GM12864 (cell line): ENCODE measurements around the gene SLC47A2.

ENCODE experiments used
- DNase-seq: peaks from one replicate; pipeline ENCODE4 v3.0.0-alpha.2; 2011; ENCODE audit warnings: low read depth
- H3K4me3 ChIP-seq: 2 replicates; pipeline ENCODE4 v1.5.1; 2011; ENCODE audit warnings: mild to moderate bottlenecking, low read depth, low read length, control low read depth
- TF ChIP-seq, protein P1 (sequence below): IDR thresholded peaks from 2 replicates; pipeline ENCODE4 v1.5.1; 2011; ENCODE audit warnings: low read depth, mild to moderate bottlenecking, moderate library complexity, low read length, control low read depth, inconsistent platforms; ENCODE audit errors: missing control alignments

The SLC47A2 gene

DNA sequence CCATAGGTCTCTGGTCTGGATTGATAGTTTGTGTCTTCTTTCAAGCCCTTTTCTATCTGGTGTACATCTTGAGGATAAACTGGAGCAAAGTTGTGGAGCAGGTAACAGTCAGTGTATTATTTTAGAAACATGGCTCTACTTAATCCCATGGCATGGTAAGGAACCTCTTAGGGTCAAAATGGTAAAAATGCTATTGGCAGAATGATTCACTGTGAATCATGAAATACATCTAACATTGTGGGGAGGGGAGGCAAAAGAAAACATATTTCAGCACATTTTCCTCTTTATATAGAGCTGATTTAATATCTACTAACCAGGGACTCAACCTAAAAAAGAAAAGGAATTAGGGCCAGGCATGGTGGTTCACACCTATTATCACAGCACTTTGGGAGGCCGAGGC is 85.7 kb downstream of the SLC47A2 start:
- H3K4me3 ChIP-seq: no peak overlapping the region
- DNase-seq: no peak
- TF ChIP-seq, protein P1, sequence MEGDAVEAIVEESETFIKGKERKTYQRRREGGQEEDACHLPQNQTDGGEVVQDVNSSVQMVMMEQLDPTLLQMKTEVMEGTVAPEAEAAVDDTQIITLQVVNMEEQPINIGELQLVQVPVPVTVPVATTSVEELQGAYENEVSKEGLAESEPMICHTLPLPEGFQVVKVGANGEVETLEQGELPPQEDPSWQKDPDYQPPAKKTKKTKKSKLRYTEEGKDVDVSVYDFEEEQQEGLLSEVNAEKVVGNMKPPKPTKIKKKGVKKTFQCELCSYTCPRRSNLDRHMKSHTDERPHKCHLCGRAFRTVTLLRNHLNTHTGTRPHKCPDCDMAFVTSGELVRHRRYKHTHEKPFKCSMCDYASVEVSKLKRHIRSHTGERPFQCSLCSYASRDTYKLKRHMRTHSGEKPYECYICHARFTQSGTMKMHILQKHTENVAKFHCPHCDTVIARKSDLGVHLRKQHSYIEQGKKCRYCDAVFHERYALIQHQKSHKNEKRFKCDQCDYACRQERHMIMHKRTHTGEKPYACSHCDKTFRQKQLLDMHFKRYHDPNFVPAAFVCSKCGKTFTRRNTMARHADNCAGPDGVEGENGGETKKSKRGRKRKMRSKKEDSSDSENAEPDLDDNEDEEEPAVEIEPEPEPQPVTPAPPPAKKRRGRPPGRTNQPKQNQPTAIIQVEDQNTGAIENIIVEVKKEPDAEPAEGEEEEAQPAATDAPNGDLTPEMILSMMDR: no peak

DNA sequence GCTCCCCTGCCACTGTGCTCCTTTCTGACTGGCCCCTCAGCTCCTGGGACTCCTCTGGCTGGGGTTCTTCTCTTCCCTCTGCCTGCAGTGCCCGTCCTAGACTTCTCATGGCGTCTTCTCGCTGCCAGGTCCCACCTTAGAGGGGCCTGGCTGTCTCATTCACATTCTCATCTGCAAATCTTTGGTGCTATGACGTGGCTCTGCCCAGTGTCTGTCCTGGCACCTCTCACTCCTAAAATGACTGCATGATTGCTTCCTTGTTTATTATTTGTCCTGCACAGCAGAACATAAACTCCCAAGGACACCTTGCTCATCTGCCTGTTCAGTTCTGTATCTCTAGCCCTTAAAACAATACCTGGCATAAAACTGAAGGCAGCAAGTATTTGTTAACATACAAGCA is 86.3 kb downstream of the SLC47A2 start:
- TF ChIP-seq, protein P1: no peak
- no peak for DNase-seq
- H3K4me3 ChIP-seq: no peak overlapping the region

DNA sequence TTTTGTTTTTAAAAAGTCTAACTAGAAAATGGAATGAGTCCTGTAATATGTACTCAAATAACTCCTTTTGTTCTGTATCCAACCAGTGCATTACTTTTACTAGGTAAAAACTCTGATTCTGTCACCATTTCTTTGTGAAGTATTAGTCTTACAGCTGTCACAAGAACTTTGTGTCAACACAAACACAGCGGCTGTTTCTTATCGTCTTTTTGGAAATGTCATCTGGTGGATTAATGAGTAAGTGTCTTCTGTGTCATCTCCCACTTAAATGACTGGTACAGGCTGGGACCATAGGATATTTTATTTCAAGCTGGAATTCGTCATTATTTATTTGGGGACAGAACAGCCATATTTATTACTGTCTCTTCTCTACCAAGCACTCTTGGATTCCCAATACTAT is 86.9 kb downstream of the SLC47A2 start:
- TF ChIP-seq, protein P1: no peak
- H3K4me3 ChIP-seq: no peak overlapping the region
- DNase-seq: no peak
